HCT116 (cell line): ENCODE data around the gene SGPP2.

ENCODE experiments used
- CTCF ChIP-seq, 3 experiments: fragments of 200-600 bp in 1 of 3; sonication (generic) in 1 of 3; IDR thresholded peaks in 2 of 3; conservative IDR thresholded peaks in 1 of 3; 2 replicates each; pipeline ENCODE4 v1.5.1; 2012 to 2017; ENCODE audit warnings: low read depth in 2 of 3, low read length in 2 of 3, antibody characterized with exemption in 1 of 3, borderline replicate concordance in 1 of 3, control low read depth in 1 of 3, mild to moderate bottlenecking in 1 of 3, mixed read lengths in 1 of 3, mixed run types in 1 of 3, moderate library complexity in 1 of 3; ENCODE audit not compliant: insufficient read depth in 1 of 3
- POLR2A ChIP-seq: IDR thresholded peaks from 2 replicates; pipeline ENCODE4 v1.7.0; 2011; ENCODE audit warnings: borderline replicate concordance; ENCODE audit not compliant: insufficient read depth, insufficient read length; ENCODE audit errors: extremely low read depth
- POLR2AphosphoS5 ChIP-seq: IDR thresholded peaks from 2 replicates; pipeline ENCODE4 v1.6.1; 2011; ENCODE audit warnings: mild to moderate bottlenecking, low read depth, low read length, moderate library complexity
- ZBTB33 ChIP-seq: IDR thresholded peaks from 2 replicates; pipeline ENCODE4 v1.6.1; 2011; ENCODE audit warnings: mild to moderate bottlenecking, low read length, moderate library complexity; ENCODE audit not compliant: insufficient replicate concordance; ENCODE audit errors: extremely low read depth

DNA sequence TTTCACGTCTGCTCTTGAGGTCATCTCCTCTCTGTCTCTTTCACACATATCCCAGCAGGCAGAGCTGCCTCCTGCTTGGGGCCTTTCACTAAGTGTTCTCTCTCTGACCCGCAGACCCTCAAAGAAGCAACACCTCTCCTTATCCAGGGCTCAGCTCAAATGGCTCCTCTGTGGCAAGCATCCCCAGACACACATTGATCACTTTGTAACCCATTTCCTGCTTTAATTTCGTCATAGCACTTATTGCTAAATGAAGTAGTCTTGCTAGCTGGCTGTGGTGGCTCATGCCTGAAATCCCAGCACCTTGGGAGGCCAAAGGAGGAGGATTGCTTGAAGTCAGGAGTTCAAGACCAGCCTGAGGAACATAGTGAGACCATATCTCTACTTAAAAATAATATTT lies 41.4 kb downstream of the SGPP2 start:
- TF ChIP-seq POLR2AphosphoS5: no peak
- no peak for TF ChIP-seq ZBTB33
- no peak for TF ChIP-seq POLR2A
- no peak for TF ChIP-seq CTCF (IDR thresholded peaks at IDR 0.05 in 2 of 3, conservative IDR thresholded peaks at IDR 0.05 in 1 of 3; ENCODE audit: borderline replicate concordance in 1 of 3, insufficient read depth in 1 of 3, low read depth in 2 of 3, low read length in 2 of 3)
